BLaER1 treated with 17β-estradiol and CSF1 and Interleukin-3, amounts not matched to agents 10 nM and 100 nM (cell line): ENCODE measurements around the gene COX8A.
A peak's percentile ranks its signal among the peaks of the same experiment; 100 is the strongest.
"Not testable (repeated sequence)": the region's sequence is repeated elsewhere in the genome, so short reads cannot be mapped to it uniquely, and the experiment has no call there.

Experiments used
- H3K27ac ChIP-seq, 11 experiments: shearing (Covaris generic); formaldehyde crosslinking; 2 replicates each; pipeline ENCODE4 v1.8.1; 2022
- H3K27me3 ChIP-seq, 11 experiments: shearing (Covaris generic); formaldehyde crosslinking; 2 replicates each; pipeline ENCODE4 v1.8.1; 2022
- H3K36me3 ChIP-seq, 11 experiments: shearing (Covaris generic); formaldehyde crosslinking; 2 replicates each; pipeline ENCODE4 v1.8.1; 2022
- H3K4me1 ChIP-seq, 10 experiments: shearing (Covaris generic); formaldehyde crosslinking; 2 replicates each; pipeline ENCODE4 v1.8.1; 2022
- H3K4me2 ChIP-seq, 11 experiments: shearing (Covaris generic); formaldehyde crosslinking; 2 replicates each; pipeline ENCODE4 v1.8.1; 2022
- H3K4me3 ChIP-seq, 10 experiments: shearing (Covaris generic); formaldehyde crosslinking; 2 replicates each; pipeline ENCODE4 v1.8.1; 2022
- H3K9ac ChIP-seq, 11 experiments: shearing (Covaris generic); formaldehyde crosslinking; 2 replicates each; pipeline ENCODE4 v1.8.1; 2022
- H3K9me3 ChIP-seq, 11 experiments: shearing (Covaris generic); formaldehyde crosslinking; replicated peaks in 1 of 11; 2 replicates each; pipeline ENCODE4 v1.8.1; 2022
- H4K20me1 ChIP-seq, 11 experiments: shearing (Covaris generic); formaldehyde crosslinking; 2 replicates each; pipeline ENCODE4 v1.8.1; 2022
- Cebpa-rat ChIP-seq, 11 experiments: shearing (Covaris generic); IDR thresholded peaks; 2 replicates each; pipeline ENCODE4 v1.8.1; 2022

COX8A gene

DNA sequence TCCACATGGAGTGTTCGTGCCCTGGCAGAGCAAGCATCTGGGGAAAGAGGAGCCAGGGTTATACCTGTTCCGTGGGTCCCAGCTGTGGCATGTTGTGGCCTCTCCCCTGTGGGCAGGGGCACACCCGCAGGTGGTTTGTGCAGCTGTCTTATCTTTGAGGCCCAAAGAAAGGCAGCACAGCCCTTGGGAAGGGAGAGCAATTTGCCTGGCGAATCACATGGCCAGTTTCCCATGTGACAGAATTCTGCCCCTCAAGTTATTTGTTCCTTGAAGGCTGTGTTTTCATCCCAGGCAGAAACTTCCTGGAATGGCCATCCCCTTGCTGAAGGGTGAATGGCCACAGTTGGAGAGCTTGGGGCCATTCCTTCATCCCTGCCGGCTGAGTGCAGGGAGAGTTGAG lies 16.4 kb upstream of the COX8A start:
- no peaks in the 10 kb centered on the region for H3K9me3 ChIP-seq
- no peak for TF ChIP-seq Cebpa-rat (IDR thresholded peaks at IDR 0.05)
- no peak overlapping the region for H3K4me3 ChIP-seq
- H4K20me1 ChIP-seq = peaks cover 0 to 35% (median 0%) of the 10 kb centered on the region in 11 experiments; a peak in 7 of 22 replicates
- H3K4me1 ChIP-seq = peaks cover 0 to 41% (median 13%) of the 10 kb centered on the region in 10 experiments; a peak in 13 of 20 replicates
- H3K36me3 ChIP-seq = peaks cover 36 to 58% (median 49%) of the 10 kb centered on the region in 11 experiments
- peak overlapping the region in 2 of 11 experiments; percentile 19 to 48; a peak in 2 of 22 replicates for H3K9ac ChIP-seq
- H3K4me2 ChIP-seq = peak overlapping the region in 1 of 11 experiments; percentile 12; a peak in 1 of 22 replicates
- H3K27ac ChIP-seq = no peak overlapping the region
- no peaks in the 10 kb centered on the region for H3K27me3 ChIP-seq

GRCh38 chr11:63961608-63962412 lies 12.6 kb upstream of the COX8A start:
- H3K27me3 ChIP-seq = no peaks in the 10 kb centered on the region
- H3K4me2 ChIP-seq = 0 out of 22 replicates have a peak overlapping the region, but pooled peaks of 1 of the 11 experiments have one; percentile 1
- H3K9me3 ChIP-seq = no peaks in the 10 kb centered on the region
- H3K27ac ChIP-seq = no peak overlapping the region
- H3K4me1 ChIP-seq = peaks cover 0 to 54% (median 18%) of the 10 kb centered on the region in 10 experiments; a peak in 13 of 20 replicates
- no peak for TF ChIP-seq Cebpa-rat (IDR thresholded peaks at IDR 0.05)
- no peak overlapping the region; a peak in 1 of 22 replicates for H3K9ac ChIP-seq
- H4K20me1 ChIP-seq = peaks cover 0 to 19% (median 0%) of the 10 kb centered on the region in 11 experiments; a peak in 6 of 22 replicates
- peaks cover 0 to 20% (median 12%) of the 10 kb centered on the region in 11 experiments; a peak in 16 of 22 replicates for H3K36me3 ChIP-seq
- H3K4me3 ChIP-seq = no peak overlapping the region

GRCh38 chr11:63963895-63964294 lies 10.5 kb upstream of the COX8A start:
- not testable (repeated sequence) for H3K27ac ChIP-seq

DNA sequence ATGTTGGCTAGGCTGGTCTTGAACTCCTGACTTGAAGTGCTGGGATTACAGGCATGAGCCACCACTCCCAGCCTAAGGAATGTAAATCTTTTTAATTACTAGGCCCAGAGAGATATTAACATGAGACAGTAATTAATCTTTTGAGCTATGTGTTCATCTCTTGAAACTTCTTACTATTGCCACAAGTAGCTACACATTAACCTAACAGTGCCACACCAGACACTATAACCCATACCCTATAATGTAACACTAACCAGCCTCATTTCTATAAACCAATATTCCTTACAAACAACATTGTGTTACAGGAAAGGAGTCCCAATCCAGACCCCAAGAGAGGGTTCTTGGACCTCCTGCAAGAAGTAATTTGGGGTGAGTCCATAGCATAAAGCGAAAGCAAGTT lies 8.0 kb upstream of the COX8A start:
- Histone ChIP-seq H3K4me1 (peaks cover 0 to 44% (median 28%) of the 10 kb centered on the region in 10 experiments; a peak in 19 of 20 replicates), H3K9me3 (no peaks in the 10 kb centered on the region), H3K27ac (no peak overlapping the region), H3K36me3 (no peaks in the 10 kb centered on the region), H3K4me3 (no peak overlapping the region), H3K9ac (no peak overlapping the region), H4K20me1 (no peaks in the 10 kb centered on the region), H3K27me3 (no peaks in the 10 kb centered on the region), H3K4me2 (no peak overlapping the region)
- TF ChIP-seq Cebpa-rat (IDR thresholded peaks at IDR 0.05) = no peak

More at GRCh38 chr11:63963895-63964294, 10.5 kb upstream of the COX8A start:
- H3K9me3 ChIP-seq, H3K4me3 ChIP-seq, H3K27me3 ChIP-seq, H4K20me1 ChIP-seq, H3K9ac ChIP-seq, H3K36me3 ChIP-seq: not testable (repeated sequence)
- H3K4me2 ChIP-seq = peak overlapping the region in 5 of 11 experiments; percentile 34 to 67 (median 58); a peak in 8 of 22 replicates
- H3K4me1 ChIP-seq = peaks cover 0 to 46% (median 18%) of the 10 kb centered on the region in 10 experiments; a peak in 13 of 20 replicates

DNA sequence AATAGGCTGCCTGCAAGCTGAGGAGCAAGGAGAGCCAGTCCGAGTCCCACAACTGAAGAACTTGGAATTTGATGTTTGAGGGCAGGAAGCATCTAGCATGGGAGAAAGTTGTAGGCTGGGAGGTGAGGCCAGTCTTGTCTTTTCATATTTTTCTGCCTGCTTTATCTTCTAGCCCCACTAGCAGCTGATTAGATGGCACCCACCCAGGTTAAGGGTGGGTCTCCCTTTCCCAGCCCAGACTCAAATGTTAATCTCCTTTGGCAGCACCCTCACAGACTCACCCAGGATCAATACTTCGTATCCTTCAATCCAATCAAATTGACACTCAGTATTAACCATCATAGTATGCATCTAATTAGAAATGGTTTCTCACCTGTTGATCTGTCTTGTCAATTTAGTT lies 5.0 kb upstream of the COX8A start:
- no peak for TF ChIP-seq Cebpa-rat (IDR thresholded peaks at IDR 0.05)
- Histone ChIP-seq H3K9me3 (0 out of 22 replicates have a peak, but pooled peaks cover 0 to 8% (median 0%) of the 10 kb centered on the region in 11 experiments), H3K27me3 (no peaks in the 10 kb centered on the region), H3K36me3 (no peaks in the 10 kb centered on the region), H3K9ac (no peak overlapping the region), H4K20me1 (no peaks in the 10 kb centered on the region), H3K27ac (no peak overlapping the region), H3K4me2 (no peak overlapping the region), H3K4me1 (peaks cover 0 to 20% (median 15%) of the 10 kb centered on the region in 10 experiments; a peak in 17 of 20 replicates), H3K4me3 (no peak overlapping the region)

DNA sequence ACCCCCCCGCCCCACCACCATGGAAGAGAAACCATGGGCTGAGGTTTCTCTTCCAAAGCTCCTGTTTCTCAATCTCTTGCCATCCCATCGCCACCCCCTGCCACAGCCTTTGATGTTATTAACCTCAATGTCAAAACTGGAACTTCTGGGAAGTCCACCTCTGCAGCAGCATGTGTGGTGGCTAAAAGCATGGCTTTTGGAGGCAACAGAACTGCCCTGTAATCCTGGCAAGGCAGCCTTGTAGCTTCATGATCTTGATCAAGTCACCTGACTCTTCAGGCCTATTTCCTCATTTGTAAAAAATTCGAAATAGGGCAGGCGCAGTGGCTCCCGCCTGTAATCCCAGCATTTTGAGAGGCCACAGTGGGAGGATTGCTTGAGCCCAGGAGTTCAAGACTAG lies 3.5 kb upstream of the COX8A start:
- no peak overlapping the region for H3K4me3 ChIP-seq
- H3K36me3 ChIP-seq = peaks cover 0 to 4% (median under 1%) of the 10 kb centered on the region in 11 experiments; a peak in 9 of 22 replicates
- no peak for TF ChIP-seq Cebpa-rat (IDR thresholded peaks at IDR 0.05)
- H3K27me3 ChIP-seq = no peaks in the 10 kb centered on the region
- H3K9ac ChIP-seq = 0 out of 22 replicates have a peak overlapping the region, but pooled peaks of 1 of the 11 experiments have one; percentile 31
- H3K27ac ChIP-seq = no peak overlapping the region; a peak in 1 of 22 replicates
- peaks cover 5 to 28% (median 17%) of the 10 kb centered on the region in 10 experiments for H3K4me1 ChIP-seq
- H4K20me1 ChIP-seq = peaks cover 1 to 10% (median 8%) of the 10 kb centered on the region in 11 experiments; a peak in 19 of 22 replicates
- H3K9me3 ChIP-seq = 0 out of 22 replicates have a peak, but pooled peaks cover 0 to 8% (median 0%) of the 10 kb centered on the region in 11 experiments
- H3K4me2 ChIP-seq = peak overlapping the region in 6 of 11 experiments; percentile 12 to 50 (median 22); a peak in 9 of 22 replicates

DNA sequence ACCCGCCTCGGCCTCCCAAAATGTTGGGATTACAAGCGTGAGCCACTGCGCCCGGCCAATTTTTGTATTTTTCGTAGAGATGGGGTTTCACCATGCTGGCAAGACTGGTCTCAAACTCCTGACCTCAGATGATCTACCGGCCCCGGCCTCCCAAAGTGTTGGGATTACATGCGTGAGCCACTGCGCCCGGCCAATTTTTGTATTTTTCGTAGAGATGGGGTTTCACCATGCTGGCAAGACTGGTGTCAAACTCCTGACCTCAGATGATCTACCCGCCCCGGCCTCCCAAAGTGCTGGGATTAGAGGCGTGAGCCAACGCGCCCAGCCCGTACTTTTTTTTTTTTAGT lies 535 bp upstream of the COX8A start:
- H3K27me3 ChIP-seq, H3K9me3 ChIP-seq: not testable (repeated sequence)
- peaks cover 21 to 52% (median 36%) of the 10 kb centered on the region in 10 experiments for H3K4me1 ChIP-seq
- H3K9ac ChIP-seq = peak overlapping the region in 4 of 11 experiments; percentile 37 to 99 (median 96); a peak in 2 of 22 replicates
- peaks cover 9 to 34% (median 23%) of the 10 kb centered on the region in 11 experiments; a peak in 21 of 22 replicates for H3K36me3 ChIP-seq
- H4K20me1 ChIP-seq = peaks cover 11 to 39% (median 31%) of the 10 kb centered on the region in 11 experiments; a peak in 21 of 22 replicates
- H3K27ac ChIP-seq = peak overlapping the region in 8 of 11 experiments; percentile 27 to 99 (median 59); a peak in 12 of 22 replicates
- H3K4me3 ChIP-seq = peak overlapping the region; percentile 38 to 97 (median 91); a peak in 17 of 20 replicates
- peak overlapping the region in 9 of 11 experiments; percentile 24 to 74 (median 45); a peak in 12 of 22 replicates for H3K4me2 ChIP-seq

GRCh38 chr11:63978551-63979239 lies 4.3 kb downstream of the COX8A start:
- H4K20me1 ChIP-seq = peaks cover 12 to 81% (median 55%) of the 10 kb centered on the region in 11 experiments; a peak in 21 of 22 replicates
- no peak overlapping the region for H3K27ac ChIP-seq
- peak overlapping the region in 5 of 11 experiments; percentile 1 to 28 (median 15); a peak in 3 of 22 replicates for H3K9ac ChIP-seq
- H3K9me3 ChIP-seq = 0 out of 22 replicates have a peak, but pooled peaks cover 0 to 3% (median 0%) of the 10 kb centered on the region in 11 experiments
- H3K36me3 ChIP-seq = peaks cover 14 to 42% (median 29%) of the 10 kb centered on the region in 11 experiments; a peak in 21 of 22 replicates
- H3K4me1 ChIP-seq = peaks cover 50 to 78% (median 64%) of the 10 kb centered on the region in 10 experiments
- no peak overlapping the region for H3K4me3 ChIP-seq
- no peak for TF ChIP-seq Cebpa-rat (IDR thresholded peaks at IDR 0.05)
- H3K4me2 ChIP-seq = peak overlapping the region in 1 of 11 experiments; percentile 1; a peak in 2 of 22 replicates
- no peaks in the 10 kb centered on the region for H3K27me3 ChIP-seq
